Uterus (tissue), 2 donors: Measurements from ENCODE around the gene ELOVL7.

ENCODE experiments used
- POLR2A ChIP-seq, 2 donors: fragments of 450-650 bp; IDR thresholded peaks; one replicate each; pipeline ENCODE4 v1.6.1; 2016; ENCODE audit warnings: antibody characterized with exemption in 2 of 2, mild to moderate bottlenecking in 1 of 2, moderate library complexity in 1 of 2
- TF ChIP-seq, protein P1 (sequence below), 4 experiments: fragments of 200-600 bp in 2 of 4; fragments of 450-650 bp in 2 of 4; sonication (generic) in 2 of 4; IDR thresholded peaks; one replicate each; pipeline ENCODE4 v1.5.1; 2016 to 2019; ENCODE audit warnings: antibody characterized with exemption in 4 of 4, mild to moderate bottlenecking in 2 of 4, moderate library complexity in 1 of 4

GRCh38 chr5:60710362-60710761, 133.7 kb downstream of the ELOVL7 start:
- TF ChIP-seq POLR2A (IDR thresholded peaks at IDR 0.05): no peak
- TF ChIP-seq, protein P1, sequence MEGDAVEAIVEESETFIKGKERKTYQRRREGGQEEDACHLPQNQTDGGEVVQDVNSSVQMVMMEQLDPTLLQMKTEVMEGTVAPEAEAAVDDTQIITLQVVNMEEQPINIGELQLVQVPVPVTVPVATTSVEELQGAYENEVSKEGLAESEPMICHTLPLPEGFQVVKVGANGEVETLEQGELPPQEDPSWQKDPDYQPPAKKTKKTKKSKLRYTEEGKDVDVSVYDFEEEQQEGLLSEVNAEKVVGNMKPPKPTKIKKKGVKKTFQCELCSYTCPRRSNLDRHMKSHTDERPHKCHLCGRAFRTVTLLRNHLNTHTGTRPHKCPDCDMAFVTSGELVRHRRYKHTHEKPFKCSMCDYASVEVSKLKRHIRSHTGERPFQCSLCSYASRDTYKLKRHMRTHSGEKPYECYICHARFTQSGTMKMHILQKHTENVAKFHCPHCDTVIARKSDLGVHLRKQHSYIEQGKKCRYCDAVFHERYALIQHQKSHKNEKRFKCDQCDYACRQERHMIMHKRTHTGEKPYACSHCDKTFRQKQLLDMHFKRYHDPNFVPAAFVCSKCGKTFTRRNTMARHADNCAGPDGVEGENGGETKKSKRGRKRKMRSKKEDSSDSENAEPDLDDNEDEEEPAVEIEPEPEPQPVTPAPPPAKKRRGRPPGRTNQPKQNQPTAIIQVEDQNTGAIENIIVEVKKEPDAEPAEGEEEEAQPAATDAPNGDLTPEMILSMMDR (IDR thresholded peaks at IDR 0.05): no peak
